ENCODE data around the gene SNCG.
"Not testable (repeated sequence)": the region's sequence is repeated elsewhere in the genome, so short reads cannot be mapped to it uniquely, and the experiment has no call there.

SNCG gene

DNA sequence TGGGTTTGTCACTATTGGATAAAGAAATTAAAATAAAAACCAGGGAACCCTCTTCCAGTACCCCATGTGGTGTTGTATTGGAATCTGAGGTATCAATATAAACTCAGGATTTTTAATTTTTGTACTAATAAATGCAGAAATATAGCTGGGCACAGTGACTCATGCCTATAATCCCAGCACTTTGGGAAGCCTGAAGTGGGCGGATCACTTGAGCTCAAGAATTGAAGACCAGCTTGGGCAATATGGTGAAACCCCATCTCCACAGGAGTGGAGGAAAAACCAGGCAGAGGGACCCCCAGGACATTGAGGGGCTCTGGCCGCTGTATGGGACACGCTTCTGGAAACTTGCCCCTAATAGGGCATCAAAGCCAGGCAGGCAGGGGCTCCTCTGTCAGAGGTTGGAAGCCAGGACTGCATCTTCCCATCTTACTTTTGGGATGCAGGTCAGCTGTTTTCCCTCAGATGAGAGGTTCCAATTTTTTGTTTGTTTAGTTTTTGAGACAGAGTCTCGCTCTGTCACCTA, 21.0 kb downstream of the SNCG start:
- in situ Hi-C loops (cut with HindIII; ENCODE audit: low sequenced_read_pairs): no loop called here
- no peak for DNase-seq (ENCODE audit: low read depth)
- TF ChIP-seq, protein P1, sequence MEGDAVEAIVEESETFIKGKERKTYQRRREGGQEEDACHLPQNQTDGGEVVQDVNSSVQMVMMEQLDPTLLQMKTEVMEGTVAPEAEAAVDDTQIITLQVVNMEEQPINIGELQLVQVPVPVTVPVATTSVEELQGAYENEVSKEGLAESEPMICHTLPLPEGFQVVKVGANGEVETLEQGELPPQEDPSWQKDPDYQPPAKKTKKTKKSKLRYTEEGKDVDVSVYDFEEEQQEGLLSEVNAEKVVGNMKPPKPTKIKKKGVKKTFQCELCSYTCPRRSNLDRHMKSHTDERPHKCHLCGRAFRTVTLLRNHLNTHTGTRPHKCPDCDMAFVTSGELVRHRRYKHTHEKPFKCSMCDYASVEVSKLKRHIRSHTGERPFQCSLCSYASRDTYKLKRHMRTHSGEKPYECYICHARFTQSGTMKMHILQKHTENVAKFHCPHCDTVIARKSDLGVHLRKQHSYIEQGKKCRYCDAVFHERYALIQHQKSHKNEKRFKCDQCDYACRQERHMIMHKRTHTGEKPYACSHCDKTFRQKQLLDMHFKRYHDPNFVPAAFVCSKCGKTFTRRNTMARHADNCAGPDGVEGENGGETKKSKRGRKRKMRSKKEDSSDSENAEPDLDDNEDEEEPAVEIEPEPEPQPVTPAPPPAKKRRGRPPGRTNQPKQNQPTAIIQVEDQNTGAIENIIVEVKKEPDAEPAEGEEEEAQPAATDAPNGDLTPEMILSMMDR (IDR thresholded peaks at IDR 0.05; ENCODE audit: low read depth, low read length, missing control alignments): no peak
- H3K4me3 ChIP-seq (ENCODE audit: low read depth, low read length): no peak overlapping the region

DNA sequence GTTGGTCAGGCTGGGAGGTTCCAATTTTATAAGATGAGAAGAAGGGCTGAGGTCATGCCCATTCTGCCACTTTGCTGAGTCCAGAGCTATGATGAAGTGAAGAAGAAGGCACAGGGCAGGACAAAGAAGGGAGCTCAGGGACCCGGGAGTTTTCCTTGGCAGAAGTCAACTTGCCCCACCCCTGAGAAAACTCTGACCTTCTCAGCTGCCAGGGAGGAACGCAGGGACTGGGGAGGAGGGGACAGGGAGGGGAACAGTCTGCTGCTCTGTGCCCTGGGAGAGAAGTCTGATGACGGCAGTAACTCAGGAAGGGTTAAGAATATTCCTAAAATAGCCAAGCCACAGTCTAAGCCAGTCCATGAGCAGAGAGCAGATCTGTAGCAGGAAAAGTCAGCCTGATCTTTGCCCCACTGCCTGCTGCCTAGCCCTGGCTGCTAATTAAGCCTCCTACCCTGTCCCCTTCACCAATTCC, 21.6 kb downstream of the SNCG start:
- in situ Hi-C loops (cut with HindIII; ENCODE audit: low sequenced_read_pairs): no loop called here
- TF ChIP-seq, protein P1 (IDR thresholded peaks at IDR 0.05; ENCODE audit: low read depth, low read length, missing control alignments): no peak
- DNase-seq (ENCODE audit: low read depth): no peak
- H3K4me3 ChIP-seq (ENCODE audit: low read depth, low read length): no peak overlapping the region

DNA sequence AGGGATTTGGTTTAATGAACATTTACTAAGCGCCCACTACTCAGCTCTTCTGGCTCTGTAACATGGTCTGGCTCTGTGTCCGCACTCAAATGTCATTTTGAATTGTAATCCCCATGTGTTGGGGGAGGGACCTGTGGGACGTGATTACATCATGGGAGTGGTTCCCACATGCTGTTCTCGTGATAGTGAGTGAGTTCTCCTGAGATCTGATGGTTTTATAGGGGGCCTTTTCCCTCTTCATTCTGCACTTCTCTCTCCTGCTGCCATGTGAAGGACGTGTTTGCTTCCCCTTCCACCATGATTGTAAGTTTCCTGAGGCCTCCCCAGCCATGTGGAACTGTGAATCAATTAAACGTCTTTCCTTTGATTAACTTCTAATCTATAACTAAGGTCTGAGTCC, 22.6 kb downstream of the SNCG start:
- DNase-seq (ENCODE audit: low read depth); in situ Hi-C loops (cut with HindIII; ENCODE audit: low sequenced_read_pairs): not testable (repeated sequence)

DNA sequence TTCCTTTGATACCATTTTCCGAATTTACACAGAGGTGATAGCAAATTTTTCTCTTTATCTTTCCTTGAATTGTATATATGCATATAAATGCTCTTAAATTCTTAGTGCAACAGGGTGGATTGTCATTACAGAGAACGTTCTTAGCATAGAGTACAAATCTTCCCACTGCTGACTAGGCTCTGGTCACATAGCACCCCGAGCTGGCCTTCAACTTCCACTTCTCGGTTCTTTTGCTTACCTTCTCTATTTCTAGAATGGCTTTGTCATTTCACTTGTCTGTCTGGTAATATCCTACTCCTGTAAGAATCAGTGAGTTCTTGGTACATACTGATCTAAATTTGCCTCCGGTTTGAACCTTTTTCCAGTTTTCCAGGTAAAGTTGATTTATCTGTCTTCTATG, 23.3 kb downstream of the SNCG start:
- no peak overlapping the region for H3K4me3 ChIP-seq (ENCODE audit: low read depth, low read length)
- DNase-seq (ENCODE audit: low read depth): no peak
- TF ChIP-seq, protein P1 (IDR thresholded peaks at IDR 0.05; ENCODE audit: low read depth, low read length, missing control alignments): no peak
- in situ Hi-C loops (cut with HindIII; ENCODE audit: low sequenced_read_pairs): no loop called here

More for the DNA sequence above, 22.6 kb downstream of the SNCG start:
- H3K4me3 ChIP-seq (ENCODE audit: low read depth, low read length): not testable (repeated sequence)

DNA sequence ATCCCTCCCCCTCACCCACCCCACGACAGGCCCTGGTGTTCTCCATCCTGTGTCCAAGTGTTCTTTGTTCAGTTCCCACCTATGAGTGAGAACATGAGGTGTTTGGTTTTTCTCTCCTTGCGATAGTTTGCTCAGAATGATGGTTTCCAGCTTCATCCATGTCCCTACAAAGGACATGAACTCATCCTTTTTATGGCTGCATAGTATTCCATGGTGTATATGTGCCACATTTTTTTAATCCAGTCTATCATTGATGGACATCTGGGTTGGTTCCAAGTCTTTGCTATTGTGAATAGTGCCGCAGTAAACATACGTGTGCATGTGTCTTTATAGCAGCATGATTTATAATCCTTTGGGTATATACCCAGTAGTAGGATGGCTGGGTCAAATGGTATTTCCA, 26.1 kb downstream of the SNCG start:
- DNase-seq (ENCODE audit: low read depth); H3K4me3 ChIP-seq (ENCODE audit: low read depth, low read length); in situ Hi-C loops (cut with HindIII; ENCODE audit: low sequenced_read_pairs): not testable (repeated sequence)

DNA sequence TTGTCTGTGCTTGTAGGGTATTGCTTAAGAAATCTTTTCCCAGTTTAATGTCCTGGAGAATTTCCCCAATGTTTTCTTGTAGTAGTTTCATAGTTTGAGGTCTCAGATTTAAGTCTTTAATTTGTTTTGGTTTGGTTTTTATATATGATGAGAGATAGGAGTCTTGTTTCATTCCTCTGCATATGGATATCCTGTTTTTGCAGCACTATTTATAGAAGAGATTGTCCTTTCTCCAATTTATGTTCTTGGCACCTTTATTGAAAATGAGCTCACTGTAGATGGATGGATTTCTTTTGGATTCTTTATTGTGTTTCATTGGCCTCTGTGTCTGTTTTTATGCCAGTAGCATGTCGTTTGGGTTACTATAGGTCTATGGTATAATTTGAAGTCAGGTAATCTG, 30.1 kb downstream of the SNCG start:
- DNase-seq (ENCODE audit: low read depth): no peak
- in situ Hi-C loops (cut with HindIII; ENCODE audit: low sequenced_read_pairs): no loop called here
- TF ChIP-seq, protein P1 (IDR thresholded peaks at IDR 0.05; ENCODE audit: low read depth, low read length, missing control alignments): no peak
- no peak overlapping the region for H3K4me3 ChIP-seq (ENCODE audit: low read depth, low read length)

DNA sequence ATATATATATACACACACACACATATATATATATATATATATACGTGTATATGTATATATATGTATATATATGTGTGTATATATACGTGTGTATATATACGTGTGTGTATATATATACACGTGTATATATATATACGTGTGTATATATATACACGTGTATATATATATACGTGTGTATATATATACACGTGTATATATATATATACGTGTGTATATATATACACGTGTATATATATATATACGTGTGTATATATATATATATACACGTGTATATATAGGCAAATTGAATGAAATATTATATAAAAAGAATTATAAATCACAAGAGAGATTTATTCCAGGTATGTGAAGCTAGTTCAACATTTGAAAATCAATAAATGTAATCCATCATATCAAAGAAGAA, 33.0 kb downstream of the SNCG start:
- H3K4me3 ChIP-seq (ENCODE audit: low read depth, low read length); DNase-seq (ENCODE audit: low read depth); in situ Hi-C loops (cut with HindIII; ENCODE audit: low sequenced_read_pairs): not testable (repeated sequence)

DNA sequence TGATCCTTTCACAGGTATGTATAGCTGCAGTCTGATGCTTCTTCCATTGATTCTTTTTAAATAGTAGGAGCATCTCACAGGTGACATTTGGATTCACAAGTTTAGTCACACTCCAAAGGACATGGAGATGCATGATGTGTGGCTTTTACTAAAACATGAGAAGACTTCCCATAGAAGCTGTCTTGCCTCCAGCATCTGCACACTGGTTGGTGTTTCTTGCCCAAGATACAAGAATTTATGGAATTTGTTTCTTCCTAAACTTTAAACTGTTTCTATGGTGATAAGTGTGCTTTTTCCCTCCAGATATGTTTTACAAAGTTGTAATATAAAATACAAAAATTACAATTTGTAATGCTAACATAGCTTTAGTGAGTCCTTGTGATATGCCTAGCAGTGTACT, 34.1 kb downstream of the SNCG start:
- no peak for DNase-seq (ENCODE audit: low read depth)
- no peak overlapping the region for H3K4me3 ChIP-seq (ENCODE audit: low read depth, low read length)
- TF ChIP-seq, protein P1 (IDR thresholded peaks at IDR 0.05; ENCODE audit: low read depth, low read length, missing control alignments): no peak
- in situ Hi-C loops (cut with HindIII; ENCODE audit: low sequenced_read_pairs): no loop called here

All from astrocyte of the cerebellum (primary cell).